ENCODE data around the gene DNMT3A.

Gene DNMT3A

GRCh38 chr2:25363733-25364132, 22.0 kb upstream of the DNMT3A start:
- Histone ChIP-seq H3K27me3 (ENCODE audit: control insufficient read depth, insufficient read depth, low read length, poor library complexity, severe bottlenecking) (peaks cover 45% of the 10 kb centered on the region), H3K4me3 (ENCODE audit: insufficient read depth, low read depth, low read length) (no peak overlapping the region), H3K4me1 (ENCODE audit: control insufficient read depth, insufficient read depth, low read length) (no peaks in the 10 kb centered on the region), H3K9me3 (ENCODE audit: control insufficient read depth, low read length) (no peaks in the 10 kb centered on the region), H3K36me3 (ENCODE audit: control insufficient read depth, insufficient read depth, low read length) (no peaks in the 10 kb centered on the region), H3K27ac (ENCODE audit: insufficient read depth, low read depth, low read length, poor library complexity, severe bottlenecking) (no peak overlapping the region)
- 93 to 94% methylated on average over 7 of the region's 7 CpGs for WGBS, 2 experiments

DNA sequence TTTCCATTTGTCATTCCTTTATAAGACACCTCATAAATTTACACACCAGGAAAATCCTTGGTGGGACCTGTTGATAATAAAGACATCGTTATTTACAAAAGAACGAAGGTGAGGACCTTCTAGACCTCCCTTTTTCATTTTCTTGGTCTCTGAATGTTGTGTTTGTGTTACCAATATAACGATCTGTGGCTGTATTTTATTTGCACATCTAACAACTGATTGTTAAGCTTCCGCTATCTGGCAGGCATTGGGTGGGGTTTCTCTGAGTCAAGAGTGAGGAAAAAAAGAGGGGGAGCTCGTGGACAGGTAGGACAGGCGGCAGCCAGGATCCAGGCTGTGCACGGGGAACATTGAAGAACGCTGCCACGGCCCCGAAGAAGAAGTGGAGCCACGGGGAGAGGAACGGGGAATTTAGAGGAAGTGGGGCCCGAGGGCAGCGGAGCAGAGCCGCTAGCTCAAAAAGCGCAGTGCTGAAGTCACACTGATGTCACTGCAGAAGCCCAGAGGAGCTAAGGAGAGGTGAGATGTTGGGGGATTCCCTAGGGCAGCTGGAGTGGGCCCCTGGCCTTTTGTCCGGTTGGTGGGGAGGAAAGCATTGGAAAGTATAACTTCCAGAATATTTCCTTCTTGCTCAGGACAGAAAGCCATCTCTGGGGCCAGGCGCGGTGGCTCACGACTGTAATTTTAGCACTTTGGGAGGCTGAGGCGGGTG, 20.9 kb upstream of the DNMT3A start:
- no peak overlapping the region for H3K27ac ChIP-seq (ENCODE audit: insufficient read depth, low read depth, low read length, poor library complexity, severe bottlenecking)

GRCh38 chr2:25362049-25362433, 20.3 kb upstream of the DNMT3A start:
- peaks cover 45% of the 10 kb centered on the region for H3K27me3 ChIP-seq (ENCODE audit: control insufficient read depth, insufficient read depth, low read length, poor library complexity, severe bottlenecking)
- 1% methylated on average over 16 of the region's 16 CpGs for WGBS, 2 experiments
- peaks cover 5% of the 10 kb centered on the region for H3K4me1 ChIP-seq (ENCODE audit: control insufficient read depth, insufficient read depth, low read length)
- no peaks in the 10 kb centered on the region for H3K36me3 ChIP-seq (ENCODE audit: control insufficient read depth, insufficient read depth, low read length)
- no peaks in the 10 kb centered on the region for H3K9me3 ChIP-seq (ENCODE audit: control insufficient read depth, low read length)
- no peak overlapping the region for H3K4me3 ChIP-seq (ENCODE audit: insufficient read depth, low read depth, low read length)
- no peak overlapping the region for H3K27ac ChIP-seq (ENCODE audit: insufficient read depth, low read depth, low read length, poor library complexity, severe bottlenecking)

More for the DNA sequence above, 20.9 kb upstream of the DNMT3A start:
- no peaks in the 10 kb centered on the region for H3K9me3 ChIP-seq (ENCODE audit: control insufficient read depth, low read length)
- H3K4me1 ChIP-seq (ENCODE audit: control insufficient read depth, insufficient read depth, low read length): peaks cover 5% of the 10 kb centered on the region
- H3K27me3 ChIP-seq (ENCODE audit: control insufficient read depth, insufficient read depth, low read length, poor library complexity, severe bottlenecking): peaks cover 45% of the 10 kb centered on the region
- no peaks in the 10 kb centered on the region for H3K36me3 ChIP-seq (ENCODE audit: control insufficient read depth, insufficient read depth, low read length)
- H3K4me3 ChIP-seq (ENCODE audit: insufficient read depth, low read depth, low read length): no peak overlapping the region
- WGBS, 2 experiments: 86% methylated on average over 21 of the region's 21 CpGs

- Histone ChIP-seq H3K27ac (ENCODE audit: insufficient read depth, low read depth, low read length, poor library complexity, severe bottlenecking) (no peak overlapping the region), H3K27me3 (ENCODE audit: control insufficient read depth, insufficient read depth, low read length, poor library complexity, severe bottlenecking) (peaks cover 45% of the 10 kb centered on the region), H3K36me3 (ENCODE audit: control insufficient read depth, insufficient read depth, low read length) (no peaks in the 10 kb centered on the region), H3K4me1 (ENCODE audit: control insufficient read depth, insufficient read depth, low read length) (peaks cover 5% of the 10 kb centered on the region), H3K9me3 (ENCODE audit: control insufficient read depth, low read length) (no peaks in the 10 kb centered on the region), H3K4me3 (ENCODE audit: insufficient read depth, low read depth, low read length) (no peak overlapping the region)
- 57 to 58% methylated on average over 34 of the region's 34 CpGs for WGBS, 2 experiments
Observed at GRCh38 chr2:25361261-25362048, 19.7 kb upstream of the DNMT3A start.

- no peak overlapping the region for H3K27ac ChIP-seq (ENCODE audit: insufficient read depth, low read depth, low read length, poor library complexity, severe bottlenecking)
- H3K4me1 ChIP-seq (ENCODE audit: control insufficient read depth, insufficient read depth, low read length): peaks cover 5% of the 10 kb centered on the region
- WGBS, 2 experiments: 86 to 90% methylated on average over 8 of the region's 8 CpGs
- peaks cover 37% of the 10 kb centered on the region for H3K27me3 ChIP-seq (ENCODE audit: control insufficient read depth, insufficient read depth, low read length, poor library complexity, severe bottlenecking)
- no peaks in the 10 kb centered on the region for H3K36me3 ChIP-seq (ENCODE audit: control insufficient read depth, insufficient read depth, low read length)
- no peaks in the 10 kb centered on the region for H3K9me3 ChIP-seq (ENCODE audit: control insufficient read depth, low read length)
- H3K4me3 ChIP-seq (ENCODE audit: insufficient read depth, low read depth, low read length): no peak overlapping the region
Observed at GRCh38 chr2:25358836-25359235, 17.1 kb upstream of the DNMT3A start.

DNA sequence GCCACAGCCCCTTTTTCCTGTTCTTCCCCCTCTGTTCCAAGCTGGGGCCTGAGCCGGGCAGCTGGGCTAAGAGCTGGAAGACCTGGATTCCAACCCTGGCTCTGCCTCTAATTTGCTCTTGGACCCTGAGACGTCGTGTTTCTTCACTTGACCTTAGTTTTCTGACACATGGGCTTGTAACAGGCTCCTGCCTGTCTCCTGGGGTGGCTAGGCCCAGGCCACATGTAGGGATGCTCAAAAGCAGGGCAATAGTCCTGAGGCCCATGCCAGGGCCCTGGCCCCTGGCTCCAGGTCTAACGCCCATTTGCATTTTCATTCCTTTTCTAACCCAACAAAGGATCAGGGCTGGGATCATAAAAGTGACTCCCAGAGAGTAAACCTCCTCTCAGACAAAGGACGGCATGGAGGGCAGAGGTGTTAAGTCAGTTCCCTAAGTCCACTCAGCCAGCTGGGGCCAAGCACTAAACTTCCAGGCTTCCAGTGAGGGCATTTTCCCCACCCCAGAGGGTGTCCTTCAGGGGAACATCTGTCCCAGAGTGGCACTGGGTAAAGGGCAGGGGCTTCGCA, 16.6 kb upstream of the DNMT3A start:
- no peak overlapping the region for H3K4me3 ChIP-seq (ENCODE audit: insufficient read depth, low read depth, low read length)
- H3K27ac ChIP-seq (ENCODE audit: insufficient read depth, low read depth, low read length, poor library complexity, severe bottlenecking): no peak overlapping the region
- H3K27me3 ChIP-seq (ENCODE audit: control insufficient read depth, insufficient read depth, low read length, poor library complexity, severe bottlenecking): peaks cover 32% of the 10 kb centered on the region
- no peaks in the 10 kb centered on the region for H3K9me3 ChIP-seq (ENCODE audit: control insufficient read depth, low read length)
- no peaks in the 10 kb centered on the region for H3K36me3 ChIP-seq (ENCODE audit: control insufficient read depth, insufficient read depth, low read length)
- peaks cover 5% of the 10 kb centered on the region for H3K4me1 ChIP-seq (ENCODE audit: control insufficient read depth, insufficient read depth, low read length)
- 68 to 69% methylated on average over 6 of the region's 6 CpGs for WGBS, 2 experiments

GRCh38 chr2:25356088-25356487, 14.4 kb upstream of the DNMT3A start:
- Histone ChIP-seq H3K27ac (ENCODE audit: insufficient read depth, low read depth, low read length, poor library complexity, severe bottlenecking) (no peak overlapping the region), H3K27me3 (ENCODE audit: control insufficient read depth, insufficient read depth, low read length, poor library complexity, severe bottlenecking) (peaks cover 12% of the 10 kb centered on the region), H3K4me1 (ENCODE audit: control insufficient read depth, insufficient read depth, low read length) (peaks cover 5% of the 10 kb centered on the region), H3K36me3 (ENCODE audit: control insufficient read depth, insufficient read depth, low read length) (no peaks in the 10 kb centered on the region), H3K4me3 (ENCODE audit: insufficient read depth, low read depth, low read length) (no peak overlapping the region), H3K9me3 (ENCODE audit: control insufficient read depth, low read length) (no peaks in the 10 kb centered on the region)
- 89 to 91% methylated on average over 4 of the region's 4 CpGs for WGBS, 2 experiments

- Histone ChIP-seq H3K27me3 (ENCODE audit: control insufficient read depth, insufficient read depth, low read length, poor library complexity, severe bottlenecking) (peaks cover 5% of the 10 kb centered on the region), H3K9me3 (ENCODE audit: control insufficient read depth, low read length) (no peaks in the 10 kb centered on the region), H3K36me3 (ENCODE audit: control insufficient read depth, insufficient read depth, low read length) (no peaks in the 10 kb centered on the region), H3K4me3 (ENCODE audit: insufficient read depth, low read depth, low read length) (no peak overlapping the region), H3K4me1 (ENCODE audit: control insufficient read depth, insufficient read depth, low read length) (peaks cover 5% of the 10 kb centered on the region), H3K27ac (ENCODE audit: insufficient read depth, low read depth, low read length, poor library complexity, severe bottlenecking) (no peak overlapping the region)
- 92% methylated on average over 8 of the region's 8 CpGs for WGBS, 2 experiments
Observed at GRCh38 chr2:25355270-25355669, 13.5 kb upstream of the DNMT3A start.

- H3K4me3 ChIP-seq (ENCODE audit: insufficient read depth, low read depth, low read length): no peak overlapping the region
- peaks cover 5% of the 10 kb centered on the region for H3K4me1 ChIP-seq (ENCODE audit: control insufficient read depth, insufficient read depth, low read length)
- H3K27ac ChIP-seq (ENCODE audit: insufficient read depth, low read depth, low read length, poor library complexity, severe bottlenecking): no peak overlapping the region
- 91 to 96% methylated on average over 6 of the region's 6 CpGs for WGBS, 2 experiments
- H3K36me3 ChIP-seq (ENCODE audit: control insufficient read depth, insufficient read depth, low read length): no peaks in the 10 kb centered on the region
- H3K27me3 ChIP-seq (ENCODE audit: control insufficient read depth, insufficient read depth, low read length, poor library complexity, severe bottlenecking): no peaks in the 10 kb centered on the region
- no peaks in the 10 kb centered on the region for H3K9me3 ChIP-seq (ENCODE audit: control insufficient read depth, low read length)
Observed at GRCh38 chr2:25354116-25354515, 12.4 kb upstream of the DNMT3A start.

- Histone ChIP-seq H3K4me1 (ENCODE audit: control insufficient read depth, insufficient read depth, low read length) (no peaks in the 10 kb centered on the region), H3K9me3 (ENCODE audit: control insufficient read depth, low read length) (no peaks in the 10 kb centered on the region), H3K36me3 (ENCODE audit: control insufficient read depth, insufficient read depth, low read length) (no peaks in the 10 kb centered on the region), H3K27me3 (ENCODE audit: control insufficient read depth, insufficient read depth, low read length, poor library complexity, severe bottlenecking) (no peaks in the 10 kb centered on the region), H3K4me3 (ENCODE audit: insufficient read depth, low read depth, low read length) (no peak overlapping the region), H3K27ac (ENCODE audit: insufficient read depth, low read depth, low read length, poor library complexity, severe bottlenecking) (no peak overlapping the region)
- 89% methylated on average over 7 of the region's 7 CpGs for WGBS, 2 experiments
Observed at GRCh38 chr2:25349397-25349796, 7.7 kb upstream of the DNMT3A start.

Measured in ectodermal cell (in vitro differentiated cells).